Heart left ventricle (tissue), 16 donors: ENCODE data around the gene PRKCG. TPM values are rescaled to one million over a fixed set of nuclear protein-coding genes. Genes with fewer than 3 reads are reported as not detected.

Experiments
- ATAC-seq, 4 donors: fragments of 200-7000 bp; cut with Tn5 transposase; one replicate each; pipeline ENCODE4 v1.9.1; 2020 to 2022; ENCODE audit warnings: moderate library complexity in 4 of 4, mild to moderate bottlenecking in 3 of 4, moderate number of reproducible peaks in 1 of 4
- DNase-seq, 5 donors: peaks; one replicate each; pipeline ENCODE4 v3.0.0-alpha.2; 2020
- H3K27ac ChIP-seq, 12 donors: fragments of 200-600 bp; sonication (generic) in 4 of 12; one replicate each; pipeline versions ENCODE4 v1.5.0 to v1.8.0; 2016 to 2022; ENCODE audit warnings: mild to moderate bottlenecking in 2 of 12
- H3K27me3 ChIP-seq, 9 donors: fragments of 200-600 bp; sonication (generic) in 2 of 9; one replicate each; pipeline versions ENCODE4 v1.5.1 to v1.8.0; 2016 to 2022; ENCODE audit warnings: mild to moderate bottlenecking in 3 of 9
- H3K36me3 ChIP-seq, 9 donors: fragments of 200-600 bp; sonication (generic) in 2 of 9; one replicate each; pipeline versions ENCODE4 v1.5.0 to v1.8.0; 2018 to 2022; ENCODE audit warnings: mild to moderate bottlenecking in 2 of 9
- H3K4me1 ChIP-seq, 12 donors: fragments of 200-600 bp; sonication (generic) in 4 of 12; one replicate each; pipeline versions ENCODE4 v1.5.0 to v1.8.0; 2016 to 2022; ENCODE audit warnings: mild to moderate bottlenecking in 3 of 12
- H3K4me3 ChIP-seq, 12 donors: fragments of 200-600 bp; sonication (generic) in 4 of 12; one replicate each; pipeline versions ENCODE4 v1.5.0 to v1.8.0; 2017 to 2022; ENCODE audit warnings: mild to moderate bottlenecking in 9 of 12, moderate library complexity in 4 of 12
- H3K9me3 ChIP-seq, 12 donors: fragments of 200-600 bp; sonication (generic) in 4 of 12; one replicate each; pipeline versions ENCODE4 v1.5.0 to v1.8.0; 2016 to 2022; ENCODE audit warnings: mild to moderate bottlenecking in 1 of 12
- POLR2A ChIP-seq, 2 donors: fragments of 450-650 bp; IDR thresholded peaks; one replicate each; pipeline ENCODE4 v1.6.1; 2017; ENCODE audit warnings: antibody characterized with exemption in 2 of 2, mild to moderate bottlenecking in 2 of 2, moderate library complexity in 2 of 2
- WGBS, 4 donors: extraction: QIAGEN DNeasy Blood & Tissue Kit in 2 of 4; methylation state at CpG; one replicate each; pipeline versions ENCODE4 v1.1.5 to v1.1.7; 2013 to 2018; 5-methylcytosine and 5-hydroxymethylcytosine counted together
- intact Hi-C, 10 donors: fragments of 100-400 bp; cut with DNase I; formaldehyde crosslinking; loops; one replicate each; pipeline versions ENCODE4 v1.11.1 to v1.14.2; 2022
- polyA plus RNA-seq, 2 donors: library from polyadenylated mRNA; stranded (reverse); fragments of 200-250 nt; gene quantifications; one replicate each; pipeline ENCODE4 v1.2.3, GENCODE V29; 2013
- total RNA-seq, 9 donors: library from RNA; depleted of rRNA in 2 of 9; stranded (reverse); fragments of >200 nt in 2 of 9; fragmentation: NEBNext Ultra II Directional in 3 of 9; extraction: Animal tissue kit (Norgen Biotek cat#: 25700) in 3 of 9; gene quantifications; one replicate each; pipeline versions ENCODE4 v1.1.0 to v1.2.4, GENCODE V29; 2016 to 2023
- TF ChIP-seq, protein P1 (sequence below), 12 donors: fragments of 200-600 bp; sonication (generic) in 4 of 12; IDR thresholded peaks; one replicate each; pipeline versions ENCODE4 v1.5.0 to v1.8.0; 2018 to 2022; ENCODE audit warnings: antibody characterized with exemption in 12 of 12, mild to moderate bottlenecking in 5 of 12
- donor health status: ischemic (EF 13 %, LVEDD 7.1; RV severe dilation, severe dysfunction).
- donor health status: healthy with polysubstance abuse.
- donor health status: DM: no; HTN: yes; CAD: no.
- donor health status: DM: no; HTN: no; CAD: no.
- donor health status: ischemic (EF 25% LVEDD 6.9; RV normal size, moderate dysfunction).
- donor health status: ischemic (EF 25% LVEDD 5.7; RV mildly dilated, moderate dysfunction).
- donor health status: healthy.
- donor health status: DM: yes; HTN: yes; CAD: no.
- donor health status: ischemic (EF 35%, LVEDD 5.7; RV mildly dilated, moderate dysfunction).
- donor health status: nonischemic (EF 11% LVEDD 7.7; RV severe dilation, severe dysfunction).
- donor health status: DM: yes; HTN: yes; CAD: no.
- donor health status: PGD.
- donor health status: ischemic (EF 29% LVEDD 5.4; RV normal size, mild dysfunction).
- donor health status: nonischemic (EF 23%, LVEDD 6.1; RV moderate dilation, normal function).

PRKCG gene
- total and polyA plus RNA-seq, 11 donors, result 0.09 TPM; not detected in 10

- intact Hi-C loops, result loop anchor here in 2 of 10 donors (5.0 to 10.0 kb wide), 2 partner anchors 230 to 588 kb away; partner anchors contain the start of genes LENG9 (in 1 of the 2), NDUFA3 (in 1 of the 2) and OSCAR (in 1 of the 2)
- DNase-seq (no peak), ATAC-seq (no peak)
- 72 to 73% (median 72%) methylated on average over 6 of the region's 6 CpGs for WGBS, 4 donors
- peaks cover 0 to 77% (median 16%) of the 10 kb centered on the region in 12 donors for H3K4me1 ChIP-seq
- H3K27ac ChIP-seq, result peak overlapping the region in 1 of 12 donors; percentile 30
- no peak overlapping the region for H3K4me3 ChIP-seq
- no peaks in the 10 kb centered on the region for H3K9me3 ChIP-seq
- TF ChIP-seq POLR2A (IDR thresholded peaks at IDR 0.05), result no peak
- TF ChIP-seq, protein P1, sequence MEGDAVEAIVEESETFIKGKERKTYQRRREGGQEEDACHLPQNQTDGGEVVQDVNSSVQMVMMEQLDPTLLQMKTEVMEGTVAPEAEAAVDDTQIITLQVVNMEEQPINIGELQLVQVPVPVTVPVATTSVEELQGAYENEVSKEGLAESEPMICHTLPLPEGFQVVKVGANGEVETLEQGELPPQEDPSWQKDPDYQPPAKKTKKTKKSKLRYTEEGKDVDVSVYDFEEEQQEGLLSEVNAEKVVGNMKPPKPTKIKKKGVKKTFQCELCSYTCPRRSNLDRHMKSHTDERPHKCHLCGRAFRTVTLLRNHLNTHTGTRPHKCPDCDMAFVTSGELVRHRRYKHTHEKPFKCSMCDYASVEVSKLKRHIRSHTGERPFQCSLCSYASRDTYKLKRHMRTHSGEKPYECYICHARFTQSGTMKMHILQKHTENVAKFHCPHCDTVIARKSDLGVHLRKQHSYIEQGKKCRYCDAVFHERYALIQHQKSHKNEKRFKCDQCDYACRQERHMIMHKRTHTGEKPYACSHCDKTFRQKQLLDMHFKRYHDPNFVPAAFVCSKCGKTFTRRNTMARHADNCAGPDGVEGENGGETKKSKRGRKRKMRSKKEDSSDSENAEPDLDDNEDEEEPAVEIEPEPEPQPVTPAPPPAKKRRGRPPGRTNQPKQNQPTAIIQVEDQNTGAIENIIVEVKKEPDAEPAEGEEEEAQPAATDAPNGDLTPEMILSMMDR (IDR thresholded peaks at IDR 0.05), result no peak
- H3K36me3 ChIP-seq, result peaks cover 0 to 65% (median 38%) of the 10 kb centered on the region in 9 donors
- peaks cover 0 to 3% (median 0%) of the 10 kb centered on the region in 9 donors for H3K27me3 ChIP-seq
These were observed 7.4 kb upstream of the PRKCG start for GRCh38 chr19:53874606-53874990.

DNA sequence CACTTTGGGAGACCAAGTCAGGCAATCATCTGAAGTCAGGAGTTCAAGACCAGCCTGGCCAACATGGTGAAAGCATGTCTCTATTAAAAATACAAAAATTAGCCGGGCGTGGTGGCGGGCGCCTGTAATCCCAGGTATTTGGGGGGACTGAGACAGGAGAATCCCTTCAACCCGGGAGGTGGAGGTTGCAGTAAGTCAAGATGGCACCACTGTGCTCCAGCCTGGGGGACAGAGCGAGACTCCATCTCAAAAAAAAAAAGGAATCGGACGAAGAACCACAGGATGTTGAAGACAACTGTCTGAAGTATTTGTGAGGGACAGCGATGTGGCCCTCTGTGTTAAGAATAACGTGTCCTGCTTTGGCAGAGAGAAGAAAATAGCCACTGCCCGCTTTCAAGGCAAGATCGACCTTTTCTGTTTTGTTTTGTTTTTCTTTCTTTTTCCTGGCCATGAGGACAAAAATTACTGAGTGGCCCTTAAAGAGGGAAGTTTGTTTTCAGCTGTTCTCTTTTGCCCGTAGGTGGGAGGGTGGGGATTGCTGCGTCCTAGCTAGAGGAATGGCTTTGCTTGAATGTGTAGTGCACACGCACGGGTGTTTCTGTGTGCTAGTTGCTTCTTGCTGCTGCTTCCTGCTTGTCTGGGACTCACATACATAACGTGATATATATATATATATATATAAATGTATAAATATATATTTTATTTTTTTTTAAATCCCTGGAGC lies 6.2 kb upstream of the PRKCG start:
- WGBS, 4 donors, result 83 to 85% (median 84%) methylated on average over 17 of the region's 17 CpGs
- no peak for ATAC-seq
- no peak for DNase-seq
- Histone ChIP-seq H3K9me3 (no peaks in the 10 kb centered on the region), H3K4me3 (no peak overlapping the region), H3K4me1 (peaks cover 0 to 76% (median 14%) of the 10 kb centered on the region in 12 donors), H3K27me3 (peaks cover 0 to 7% (median 3%) of the 10 kb centered on the region in 9 donors), H3K27ac (peak overlapping the region in 1 of 12 donors; percentile 23), H3K36me3 (peaks cover 0 to 60% (median 38%) of the 10 kb centered on the region in 9 donors)
- TF ChIP-seq, protein P1 (IDR thresholded peaks at IDR 0.05), result no peak
- no peak for TF ChIP-seq POLR2A (IDR thresholded peaks at IDR 0.05)
- intact Hi-C loops, result loop anchor here in 1 of 10 donors (10.0 kb wide), 1 partner anchor 229 kb away; the partner anchor contains the start of genes NDUFA3 and OSCAR

DNA sequence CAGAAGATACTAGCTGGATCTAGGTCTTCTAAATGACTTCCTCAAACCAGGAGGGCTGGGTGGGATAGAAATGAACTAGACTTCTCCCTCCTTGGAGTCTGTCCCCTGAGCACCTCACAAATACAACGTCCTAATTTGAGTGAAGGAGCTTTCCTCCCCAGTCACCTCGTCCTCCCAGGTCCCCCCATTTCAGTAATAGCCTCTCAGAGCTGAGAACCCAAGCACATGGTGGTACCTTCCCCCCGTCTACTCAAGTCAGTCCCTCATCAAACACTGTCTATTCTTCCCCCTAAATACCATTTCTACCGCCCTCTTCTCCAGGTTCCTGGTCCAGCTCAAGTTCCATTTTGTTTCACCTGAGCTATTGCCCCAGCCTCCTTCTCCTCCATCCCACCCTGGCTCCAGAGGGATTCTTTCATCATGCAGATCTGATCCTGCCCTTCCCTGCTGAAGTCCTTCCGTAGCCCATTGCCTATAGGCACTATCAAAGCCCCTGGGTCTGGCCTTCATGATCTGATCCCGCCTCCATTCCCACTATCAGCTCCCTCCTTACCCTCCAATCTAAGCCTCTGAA lies 5.3 kb upstream of the PRKCG start:
- no peak for ATAC-seq
- 77 to 88% (median 83%) methylated on average over 5 to 6 of the region's 6 CpGs for WGBS, 4 donors
- TF ChIP-seq, protein P1 (IDR thresholded peaks at IDR 0.05), result no peak
- TF ChIP-seq POLR2A (IDR thresholded peaks at IDR 0.05), result no peak
- no peak overlapping the region for H3K4me3 ChIP-seq
- H3K27me3 ChIP-seq, result peaks cover under 1 to 17% (median 9%) of the 10 kb centered on the region in 9 donors
- intact Hi-C loops, result loop anchor here in 1 of 10 donors (10.0 kb wide), 1 partner anchor 228 kb away; the partner anchor contains the start of genes NDUFA3 and OSCAR
- H3K27ac ChIP-seq, result peak overlapping the region in 1 of 12 donors; percentile 6
- H3K4me1 ChIP-seq, result peaks cover 0 to 74% (median 15%) of the 10 kb centered on the region in 12 donors
- peaks cover 0 to 50% (median 34%) of the 10 kb centered on the region in 9 donors for H3K36me3 ChIP-seq
- no peaks in the 10 kb centered on the region for H3K9me3 ChIP-seq
- DNase-seq, result no peak

DNA sequence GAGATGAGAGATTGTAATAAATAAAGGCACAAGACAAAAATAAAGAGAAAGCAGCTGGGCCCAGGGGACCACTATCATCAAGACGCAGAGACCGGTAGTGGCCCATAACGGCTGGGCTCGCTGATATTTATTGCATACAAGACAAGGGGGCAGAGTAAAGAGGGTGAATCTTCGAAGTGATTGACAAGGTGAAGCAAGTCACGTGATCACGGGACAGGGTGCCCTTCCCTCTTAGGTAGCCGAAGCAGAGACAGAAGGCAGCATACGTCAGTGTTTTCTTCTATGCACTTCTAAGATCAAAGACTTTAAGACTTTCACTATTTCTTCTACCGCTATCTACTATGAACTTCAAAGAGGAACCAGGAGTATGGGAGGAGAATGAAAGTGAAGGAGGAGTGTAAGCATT lies 4.6 kb upstream of the PRKCG start:
- H3K9me3 ChIP-seq, result no peaks in the 10 kb centered on the region
- 52 to 63% (median 57%) methylated on average over 10 of the region's 10 CpGs for WGBS, 4 donors
- H3K27ac ChIP-seq, result peak overlapping the region in 1 of 12 donors; percentile 6
- H3K27me3 ChIP-seq, result peaks cover 6 to 23% (median 14%) of the 10 kb centered on the region in 9 donors
- H3K4me3 ChIP-seq, result no peak overlapping the region
- H3K4me1 ChIP-seq, result peaks cover 0 to 74% (median 21%) of the 10 kb centered on the region in 12 donors
- TF ChIP-seq, protein P1 (IDR thresholded peaks at IDR 0.05), result no peak
- TF ChIP-seq POLR2A (IDR thresholded peaks at IDR 0.05), result no peak
- intact Hi-C loops, result loop anchor here in 1 of 10 donors (10.0 kb wide), 1 partner anchor 227 kb away; the partner anchor contains the start of genes NDUFA3 and OSCAR
- no peak for ATAC-seq
- no peak for DNase-seq
- peaks cover 0 to 44% (median 34%) of the 10 kb centered on the region in 9 donors for H3K36me3 ChIP-seq
